ENCODE data around the gene DMD.

DNA sequence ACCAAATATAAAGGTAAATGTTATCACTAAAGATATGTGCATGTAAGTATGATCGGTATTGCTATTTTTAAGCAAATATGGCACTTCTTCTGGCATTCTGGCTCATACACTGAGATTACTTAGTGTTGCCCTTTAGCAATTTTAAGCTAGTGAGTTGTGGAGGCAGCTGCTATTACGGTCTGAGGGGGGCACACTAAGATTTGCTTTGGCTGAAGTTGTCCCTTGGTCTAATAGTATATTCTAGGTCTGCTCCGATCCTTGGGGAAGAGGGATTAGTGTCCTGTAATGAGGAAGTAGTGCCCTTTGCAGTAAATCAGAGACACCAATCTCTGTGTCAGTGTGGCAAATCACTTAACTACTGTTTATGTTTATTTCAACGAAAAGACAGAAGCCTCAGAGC is 1943.0 kb downstream of the DMD start:
- TF ChIP-seq, protein P1, sequence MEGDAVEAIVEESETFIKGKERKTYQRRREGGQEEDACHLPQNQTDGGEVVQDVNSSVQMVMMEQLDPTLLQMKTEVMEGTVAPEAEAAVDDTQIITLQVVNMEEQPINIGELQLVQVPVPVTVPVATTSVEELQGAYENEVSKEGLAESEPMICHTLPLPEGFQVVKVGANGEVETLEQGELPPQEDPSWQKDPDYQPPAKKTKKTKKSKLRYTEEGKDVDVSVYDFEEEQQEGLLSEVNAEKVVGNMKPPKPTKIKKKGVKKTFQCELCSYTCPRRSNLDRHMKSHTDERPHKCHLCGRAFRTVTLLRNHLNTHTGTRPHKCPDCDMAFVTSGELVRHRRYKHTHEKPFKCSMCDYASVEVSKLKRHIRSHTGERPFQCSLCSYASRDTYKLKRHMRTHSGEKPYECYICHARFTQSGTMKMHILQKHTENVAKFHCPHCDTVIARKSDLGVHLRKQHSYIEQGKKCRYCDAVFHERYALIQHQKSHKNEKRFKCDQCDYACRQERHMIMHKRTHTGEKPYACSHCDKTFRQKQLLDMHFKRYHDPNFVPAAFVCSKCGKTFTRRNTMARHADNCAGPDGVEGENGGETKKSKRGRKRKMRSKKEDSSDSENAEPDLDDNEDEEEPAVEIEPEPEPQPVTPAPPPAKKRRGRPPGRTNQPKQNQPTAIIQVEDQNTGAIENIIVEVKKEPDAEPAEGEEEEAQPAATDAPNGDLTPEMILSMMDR (IDR thresholded peaks at IDR 0.05; ENCODE audit: poor library complexity, severe bottlenecking): no peak
- TF ChIP-seq TAF1 (IDR thresholded peaks at IDR 0.05; ENCODE audit: low read depth) (no peak), RAD21 (conservative IDR thresholded peaks at IDR 0.05) (no peak), EP300 (conservative IDR thresholded peaks at IDR 0.05; ENCODE audit: poor library complexity, severe bottlenecking) (no peak), EZH2 (IDR thresholded peaks at IDR 0.05; ENCODE audit: borderline replicate concordance, insufficient read depth, low read length, poor library complexity, severe bottlenecking) (no peak), SMC3 (conservative IDR thresholded peaks at IDR 0.05; ENCODE audit: poor library complexity) (no peak), POLR2AphosphoS5 (IDR thresholded peaks at IDR 0.05) (no peak), MXI1 (conservative IDR thresholded peaks at IDR 0.05; ENCODE audit: poor library complexity, severe bottlenecking) (no peak)
- TF ChIP-seq, protein P2, sequence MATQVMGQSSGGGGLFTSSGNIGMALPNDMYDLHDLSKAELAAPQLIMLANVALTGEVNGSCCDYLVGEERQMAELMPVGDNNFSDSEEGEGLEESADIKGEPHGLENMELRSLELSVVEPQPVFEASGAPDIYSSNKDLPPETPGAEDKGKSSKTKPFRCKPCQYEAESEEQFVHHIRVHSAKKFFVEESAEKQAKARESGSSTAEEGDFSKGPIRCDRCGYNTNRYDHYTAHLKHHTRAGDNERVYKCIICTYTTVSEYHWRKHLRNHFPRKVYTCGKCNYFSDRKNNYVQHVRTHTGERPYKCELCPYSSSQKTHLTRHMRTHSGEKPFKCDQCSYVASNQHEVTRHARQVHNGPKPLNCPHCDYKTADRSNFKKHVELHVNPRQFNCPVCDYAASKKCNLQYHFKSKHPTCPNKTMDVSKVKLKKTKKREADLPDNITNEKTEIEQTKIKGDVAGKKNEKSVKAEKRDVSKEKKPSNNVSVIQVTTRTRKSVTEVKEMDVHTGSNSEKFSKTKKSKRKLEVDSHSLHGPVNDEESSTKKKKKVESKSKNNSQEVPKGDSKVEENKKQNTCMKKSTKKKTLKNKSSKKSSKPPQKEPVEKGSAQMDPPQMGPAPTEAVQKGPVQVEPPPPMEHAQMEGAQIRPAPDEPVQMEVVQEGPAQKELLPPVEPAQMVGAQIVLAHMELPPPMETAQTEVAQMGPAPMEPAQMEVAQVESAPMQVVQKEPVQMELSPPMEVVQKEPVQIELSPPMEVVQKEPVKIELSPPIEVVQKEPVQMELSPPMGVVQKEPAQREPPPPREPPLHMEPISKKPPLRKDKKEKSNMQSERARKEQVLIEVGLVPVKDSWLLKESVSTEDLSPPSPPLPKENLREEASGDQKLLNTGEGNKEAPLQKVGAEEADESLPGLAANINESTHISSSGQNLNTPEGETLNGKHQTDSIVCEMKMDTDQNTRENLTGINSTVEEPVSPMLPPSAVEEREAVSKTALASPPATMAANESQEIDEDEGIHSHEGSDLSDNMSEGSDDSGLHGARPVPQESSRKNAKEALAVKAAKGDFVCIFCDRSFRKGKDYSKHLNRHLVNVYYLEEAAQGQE (IDR thresholded peaks at IDR 0.05; ENCODE audit: borderline replicate concordance): no peak
